WERI-Rb-1 (cell line): ENCODE results near the gene WBP2.
"Not testable (repeated sequence)": the region's sequence is repeated elsewhere in the genome, so short reads cannot be mapped to it uniquely, and the experiment has no call there.

Experiments
- DNase-seq: peaks from one replicate; pipeline ENCODE4 v3.0.0-alpha.2; 2020
- H3K27ac ChIP-seq: fragments of 250-450 bp; sonication (Bioruptor Pico); 2 replicates; pipeline ENCODE4 v1.5.1; 2020; ENCODE audit warnings: mild to moderate bottlenecking, moderate library complexity
- H3K27me3 ChIP-seq: fragments of 250-450 bp; sonication (Bioruptor Pico); 2 replicates; pipeline ENCODE4 v1.5.1; 2021; ENCODE audit warnings: mild to moderate bottlenecking, low read depth, moderate library complexity; ENCODE audit not compliant: insufficient read depth, severe bottlenecking
- H3K36me3 ChIP-seq: fragments of 250-450 bp; sonication (Bioruptor Pico); 2 replicates; pipeline ENCODE4 v1.5.1; 2020; ENCODE audit warnings: mild to moderate bottlenecking, moderate library complexity
- H3K4me3 ChIP-seq: 2 replicates; pipeline ENCODE4 v1.5.1; 2011; ENCODE audit warnings: low read depth, mild to moderate bottlenecking, control low read depth, low read length
- H3K9me3 ChIP-seq: fragments of 250-450 bp; sonication (Bioruptor Pico); 2 replicates; pipeline ENCODE4 v1.5.1; 2021; ENCODE audit warnings: mild to moderate bottlenecking, moderate library complexity; ENCODE audit not compliant: severe bottlenecking
- CTCF ChIP-seq: IDR thresholded peaks from 2 replicates; pipeline ENCODE4 v1.5.1; 2011; ENCODE audit warnings: low read depth, mild to moderate bottlenecking, control low read depth, inconsistent platforms, low read length

Gene WBP2

DNA sequence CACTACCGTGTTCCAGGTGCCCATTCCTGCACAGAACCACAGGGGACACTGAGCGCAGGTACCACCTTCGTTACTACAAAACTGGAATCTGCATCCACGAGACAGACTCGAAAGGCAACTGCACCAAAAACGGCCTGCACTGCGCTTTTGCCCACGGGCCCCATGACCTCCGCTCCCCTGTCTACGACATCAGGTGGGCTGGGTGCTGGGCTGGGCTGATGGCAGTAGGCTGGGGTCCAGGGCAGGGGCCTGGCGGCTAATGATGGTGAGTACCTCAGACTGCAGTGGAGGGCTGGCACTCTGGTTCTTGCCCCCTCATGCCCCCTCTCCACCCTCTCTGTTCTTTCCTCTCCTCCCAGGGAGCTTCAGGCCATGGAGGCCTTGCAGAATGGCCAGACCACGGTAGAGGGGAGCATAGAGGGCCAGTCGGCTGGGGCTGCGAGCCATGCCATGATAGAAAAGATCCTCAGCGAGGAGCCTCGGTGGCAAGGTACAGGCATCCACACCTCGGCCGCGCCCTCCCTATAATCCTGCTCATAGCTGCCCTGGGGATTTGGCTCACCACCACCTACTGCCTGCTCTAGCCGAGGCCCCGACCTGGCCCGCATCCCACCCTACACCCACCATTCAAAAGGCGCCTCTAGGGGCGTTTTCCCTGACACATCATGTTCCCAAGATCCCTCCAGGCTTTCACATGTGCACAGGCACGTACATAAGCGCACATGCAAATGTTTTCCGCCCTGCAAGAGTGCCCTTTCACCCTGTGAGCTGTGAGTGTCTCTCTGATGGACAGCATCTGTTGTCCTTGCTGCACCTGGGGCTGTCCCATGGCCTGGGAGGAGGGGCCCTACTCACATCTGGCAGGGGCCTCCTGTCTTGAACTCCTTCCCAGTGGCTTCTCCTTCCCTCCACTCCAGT is 42.8 kb downstream of the WBP2 start:
- Histone ChIP-seq H3K9me3 (no peaks in the 10 kb centered on the region), H3K36me3 (peaks cover 79% of the 10 kb centered on the region), H3K27ac (no peak overlapping the region), H3K4me3 (no peak overlapping the region), H3K27me3 (no peaks in the 10 kb centered on the region)
- no peak for TF ChIP-seq CTCF
- DNase-seq = no peak

DNA sequence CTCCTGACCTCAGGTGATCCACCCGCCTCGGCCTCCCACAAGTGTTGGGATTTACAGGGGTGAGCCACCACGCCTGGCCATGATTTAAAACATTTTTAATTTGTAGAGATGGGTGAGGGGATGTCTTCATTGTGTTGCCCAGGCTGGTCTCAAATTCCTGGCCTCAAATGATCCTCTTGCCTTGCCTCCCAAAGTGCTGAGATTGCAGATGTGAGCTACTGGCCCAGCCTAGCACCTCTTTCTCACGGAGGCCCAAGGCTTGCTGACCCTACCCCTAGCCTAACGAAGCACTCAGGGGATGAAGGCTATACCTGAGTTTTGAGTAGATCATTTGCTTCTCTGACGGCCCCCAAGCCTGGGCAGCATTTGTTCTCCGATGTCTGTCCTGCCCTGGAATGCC is 44.0 kb downstream of the WBP2 start:
- Histone ChIP-seq H3K27ac (no peak overlapping the region), H3K4me3 (no peak overlapping the region), H3K36me3 (peaks cover 67% of the 10 kb centered on the region), H3K27me3 (no peaks in the 10 kb centered on the region), H3K9me3 (no peaks in the 10 kb centered on the region)
- no peak for TF ChIP-seq CTCF
- no peak for DNase-seq

- H3K27me3 ChIP-seq, H3K4me3 ChIP-seq, H3K9me3 ChIP-seq, DNase-seq, H3K27ac ChIP-seq: not testable (repeated sequence)
- H3K36me3 ChIP-seq = peaks cover 63% of the 10 kb centered on the region
Observed at GRCh38 chr17:75810756-75811155, 44.4 kb downstream of the WBP2 start.

DNA sequence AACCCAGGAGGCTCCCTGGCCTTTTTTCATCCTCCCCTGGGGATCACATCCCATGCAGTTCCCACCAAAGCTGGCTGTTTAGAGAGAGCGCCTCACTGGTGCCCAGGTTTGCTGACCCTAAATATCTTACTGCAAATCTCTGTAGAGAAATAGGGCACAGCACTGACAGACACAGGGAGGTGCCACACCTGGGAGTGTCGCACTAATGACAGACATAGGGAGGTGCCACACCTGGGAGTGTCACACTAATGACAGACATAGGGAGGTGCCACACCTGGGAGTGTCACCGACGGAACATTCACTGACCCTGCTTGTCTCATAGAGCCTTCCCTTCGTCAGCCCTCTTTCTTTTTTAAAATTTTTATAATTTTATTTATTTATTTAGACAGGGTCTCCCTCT is 44.9 kb downstream of the WBP2 start:
- DNase-seq = no peak
- Histone ChIP-seq H3K27ac (no peak overlapping the region), H3K4me3 (no peak overlapping the region), H3K36me3 (peaks cover 60% of the 10 kb centered on the region), H3K9me3 (no peaks in the 10 kb centered on the region), H3K27me3 (no peaks in the 10 kb centered on the region)
- no peak for TF ChIP-seq CTCF

GRCh38 chr17:75809631-75810111 is 45.5 kb downstream of the WBP2 start:
- H3K9me3 ChIP-seq = no peaks in the 10 kb centered on the region
- no peak for DNase-seq
- no peak overlapping the region for H3K4me3 ChIP-seq
- H3K36me3 ChIP-seq = peaks cover 54% of the 10 kb centered on the region
- TF ChIP-seq CTCF = no peak
- H3K27me3 ChIP-seq = no peaks in the 10 kb centered on the region
- H3K27ac ChIP-seq = no peak overlapping the region

GRCh38 chr17:75808905-75809621 is 46.1 kb downstream of the WBP2 start:
- Histone ChIP-seq H3K9me3 (no peaks in the 10 kb centered on the region), H3K36me3 (peaks cover 50% of the 10 kb centered on the region), H3K27me3 (no peaks in the 10 kb centered on the region), H3K4me3 (no peak overlapping the region), H3K27ac (no peak overlapping the region)
- DNase-seq = no peak
- TF ChIP-seq CTCF = no peak
